HG03520 (cell line): ENCODE results near the gene ADGRG6.
"Not testable (repeated sequence)": the region's sequence is repeated elsewhere in the genome, so short reads cannot be mapped to it uniquely, and the experiment has no call there.

Experiments
- ATAC-seq: cut with Tn5 transposase; IDR thresholded peaks from one replicate; pipeline ENCODE4 v1.9.1; 2021; ENCODE audit warnings: mild to moderate bottlenecking, moderate library complexity; ENCODE audit not compliant: unreplicated experiment

Gene ADGRG6

DNA sequence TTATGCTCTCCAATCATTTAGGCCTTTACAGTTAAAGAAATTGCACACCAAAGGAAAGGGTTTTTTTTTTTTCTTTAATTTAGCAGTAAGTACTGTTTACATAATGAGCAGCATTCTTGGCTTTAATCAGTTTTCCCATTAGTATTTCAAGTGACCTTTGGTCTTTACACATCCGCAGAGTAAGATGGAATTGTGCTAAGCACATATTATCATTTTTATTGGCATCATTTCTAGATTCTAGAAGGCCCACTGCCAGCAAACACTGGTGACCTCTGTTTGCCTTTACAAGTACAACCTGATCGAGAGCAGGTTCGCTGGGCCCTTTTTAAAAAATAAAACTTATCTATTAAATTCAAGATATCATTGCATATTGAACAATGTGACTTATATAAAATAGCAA is 104.3 kb downstream of the ADGRG6 start:
- ATAC-seq: no peak

GRCh38 chr6:142407685-142408273 is 106.0 kb downstream of the ADGRG6 start:
- no peak for ATAC-seq

GRCh38 chr6:142408409-142408808 is 106.6 kb downstream of the ADGRG6 start:
- no peak for ATAC-seq

DNA sequence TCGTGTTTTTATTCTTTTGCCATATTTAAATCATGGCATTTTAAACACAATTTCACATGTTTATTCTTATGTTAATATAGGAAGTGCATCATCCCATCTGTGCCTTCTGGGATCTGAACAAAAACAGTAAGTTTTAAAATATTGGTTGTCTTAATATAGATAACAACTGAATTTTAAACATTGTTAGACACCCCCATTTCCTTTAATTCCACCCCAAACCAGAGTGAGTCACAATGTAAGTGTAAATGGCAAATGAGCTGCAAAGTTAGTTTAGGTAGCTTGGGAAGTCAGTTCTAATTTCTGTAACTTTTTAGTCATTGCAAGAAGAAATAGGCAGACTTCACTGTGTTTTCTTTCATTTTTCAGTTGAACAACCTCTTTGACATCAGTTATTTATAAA is 108.0 kb downstream of the ADGRG6 start:
- ATAC-seq: no peak

GRCh38 chr6:142411145-142411544 is 109.3 kb downstream of the ADGRG6 start:
- no peak for ATAC-seq

- ATAC-seq: no peak
Measured at GRCh38 chr6:142412241-142412640, 110.4 kb downstream of the ADGRG6 start.

GRCh38 chr6:142412658-142413057 is 110.9 kb downstream of the ADGRG6 start:
- no peak for ATAC-seq

DNA sequence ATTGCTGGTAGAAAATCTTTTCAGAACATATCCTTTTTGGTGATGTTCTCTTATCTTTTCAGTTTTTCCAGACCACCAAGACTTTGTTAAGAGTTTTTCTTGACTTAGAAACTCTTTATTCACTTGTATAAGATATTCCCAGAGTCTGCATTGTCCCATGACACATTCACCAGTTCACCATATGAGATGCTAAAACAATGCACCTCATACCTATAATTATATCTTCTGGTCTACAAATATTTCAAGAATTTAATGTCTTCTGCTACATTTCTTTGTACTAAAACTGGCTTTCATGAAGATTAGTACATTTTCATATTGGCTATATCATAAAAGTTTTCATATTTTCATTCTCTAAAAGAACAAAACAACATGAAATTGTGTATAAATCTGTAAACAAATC is 111.3 kb downstream of the ADGRG6 start:
- no peak for ATAC-seq

- no peak for ATAC-seq
Measured at GRCh38 chr6:142414462-142415250, 112.8 kb downstream of the ADGRG6 start.

DNA sequence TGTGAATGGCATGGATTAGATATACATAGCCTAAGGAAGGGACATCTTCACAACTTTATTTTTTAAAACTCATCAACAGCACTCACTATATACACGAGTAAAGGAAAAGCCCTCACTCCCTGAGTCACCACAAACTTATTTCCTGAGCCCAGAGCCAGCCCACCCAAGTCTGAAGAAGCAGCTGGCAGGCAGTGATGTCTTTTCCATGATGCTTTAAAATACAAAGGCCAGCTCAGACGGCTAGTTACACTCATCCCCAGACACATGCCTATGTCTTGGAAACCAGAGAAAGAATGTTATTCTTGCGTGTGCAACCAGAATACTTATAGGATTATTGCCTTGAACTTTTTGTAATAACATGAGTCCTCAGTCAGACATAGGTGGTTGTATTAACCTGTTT is 114.4 kb downstream of the ADGRG6 start:
- no peak for ATAC-seq

GRCh38 chr6:142416686-142417085 is 114.9 kb downstream of the ADGRG6 start:
- no peak for ATAC-seq

GRCh38 chr6:142417331-142417750 is 115.5 kb downstream of the ADGRG6 start:
- no peak for ATAC-seq

GRCh38 chr6:142419071-142419470 is 117.3 kb downstream of the ADGRG6 start:
- ATAC-seq: no peak

GRCh38 chr6:142420802-142421201 is 119.0 kb downstream of the ADGRG6 start:
- no peak for ATAC-seq

DNA sequence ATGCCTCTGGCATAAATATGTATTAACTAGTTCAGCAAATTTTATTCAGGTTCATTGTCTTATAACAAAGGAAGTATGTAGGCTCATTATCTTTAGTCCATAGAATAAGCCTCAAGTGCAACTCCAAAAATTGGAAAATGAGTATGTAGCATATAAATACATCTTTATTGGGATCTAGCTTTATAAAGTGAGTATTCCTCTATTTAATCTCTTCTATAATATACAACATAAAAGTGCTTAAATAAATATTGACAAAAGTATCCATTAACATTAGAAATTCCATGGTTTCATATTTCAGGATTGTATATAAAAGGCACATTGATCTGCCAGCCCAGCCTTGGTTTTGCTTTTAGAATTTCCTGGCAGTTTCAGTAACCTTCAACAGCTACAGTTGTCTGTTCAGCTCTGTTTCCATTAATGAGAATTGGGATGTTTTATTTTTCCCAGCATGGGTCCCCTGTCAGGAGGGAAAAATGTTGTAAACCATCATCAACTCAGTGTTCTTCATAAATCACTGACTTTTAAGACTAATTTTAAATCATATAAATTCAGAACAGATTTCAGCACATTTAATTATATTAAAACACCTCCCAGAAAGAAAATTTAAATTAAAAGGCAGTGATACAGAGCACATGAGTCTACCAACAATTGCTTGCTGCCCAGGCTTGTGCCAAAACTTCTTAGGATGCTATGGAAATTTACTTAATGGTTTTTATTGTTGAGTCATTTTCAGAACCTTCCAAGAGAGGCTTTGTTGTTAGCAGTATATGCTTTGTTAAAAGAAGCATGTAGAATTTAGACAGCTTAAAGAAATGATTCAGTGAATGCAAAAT is 119.7 kb downstream of the ADGRG6 start:
- ATAC-seq: no peak

GRCh38 chr6:142426444-142427132 is 124.8 kb downstream of the ADGRG6 start:
- ATAC-seq: not testable (repeated sequence)

- not testable (repeated sequence) for ATAC-seq
Measured at GRCh38 chr6:142428468-142428867, 126.7 kb downstream of the ADGRG6 start.

DNA sequence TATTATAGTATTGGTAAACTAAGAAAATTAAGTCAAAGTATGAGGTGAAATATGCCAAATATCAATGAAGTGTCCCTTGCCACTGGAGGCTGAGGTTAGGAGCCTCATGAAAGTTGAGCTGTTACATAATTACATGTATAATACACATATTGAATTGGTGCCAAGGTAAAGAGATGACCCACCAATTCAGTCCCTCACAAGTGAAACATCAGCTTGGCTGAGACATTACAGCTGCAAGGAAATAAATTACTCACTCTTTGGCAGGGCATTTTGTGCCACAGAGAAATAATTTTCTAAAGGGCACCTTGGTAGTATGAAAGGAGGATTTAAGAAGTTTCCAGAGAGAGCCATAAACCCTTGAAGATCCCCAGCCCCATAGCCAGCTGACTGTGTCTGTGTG is 127.4 kb downstream of the ADGRG6 start:
- ATAC-seq: no peak

DNA sequence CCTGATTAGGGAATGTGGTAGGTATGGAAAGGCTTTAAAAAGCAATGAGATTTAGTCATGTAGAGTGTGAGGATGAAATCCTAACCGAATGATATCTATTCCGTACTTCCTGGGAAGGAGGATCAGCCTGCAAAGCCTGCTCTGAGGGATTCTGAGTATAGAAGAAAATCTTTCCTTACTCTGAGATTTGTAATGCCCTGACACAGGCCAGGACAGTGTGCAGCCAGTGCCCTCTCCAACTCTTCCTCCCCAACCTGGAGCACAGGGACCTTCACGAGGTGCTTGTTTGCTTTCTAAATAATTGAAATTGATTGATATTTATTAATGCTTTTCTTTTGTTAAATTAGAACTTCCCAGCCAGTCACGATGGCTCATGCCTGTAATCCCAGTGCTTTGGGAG is 131.6 kb downstream of the ADGRG6 start:
- ATAC-seq: no peak

GRCh38 chr6:142438898-142439297 is 137.1 kb downstream of the ADGRG6 start:
- ATAC-seq: no peak
